Right atrium auricular region (tissue), 2 donors: ENCODE results near the gene OTOS. TPM values are rescaled to one million over a fixed set of nuclear protein-coding genes. Genes with fewer than 3 reads are reported as not detected.

Experiments
- DNase-seq: peaks from one replicate; pipeline ENCODE4 v3.0.0-alpha.2; 2019; ENCODE audit warnings: low spot score
- H3K27ac ChIP-seq, 2 donors: fragments of 200-600 bp; sonication (generic); 1 replicate in 1 of 2; 2 replicates in 1 of 2; pipeline ENCODE4 v1.5.1; 2016 to 2019
- H3K27me3 ChIP-seq, 2 donors: fragments of 200-600 bp; sonication (generic); one replicate each; pipeline versions ENCODE4 v1.5.1 to v1.6.0; 2017 to 2019
- H3K36me3 ChIP-seq: fragments of 200-600 bp; sonication (generic); one replicate; pipeline ENCODE4 v1.5.1; 2016
- H3K4me1 ChIP-seq, 2 donors: fragments of 200-600 bp; sonication (generic); one replicate each; pipeline versions ENCODE4 v1.5.1 to v1.6.0; 2017 to 2019
- H3K4me3 ChIP-seq, 2 donors: fragments of 200-600 bp; sonication (generic); 1 replicate in 1 of 2; 2 replicates in 1 of 2; pipeline ENCODE4 v1.5.1; 2017 to 2019; ENCODE audit warnings: mild to moderate bottlenecking in 1 of 2, moderate library complexity in 1 of 2
- H3K9me3 ChIP-seq, 2 donors: fragments of 200-600 bp; sonication (generic); one replicate each; pipeline ENCODE4 v1.5.1; 2019
- CTCF ChIP-seq, 2 donors: fragments of 200-600 bp; sonication (generic); IDR thresholded peaks; one replicate each; pipeline ENCODE4 v1.5.1; 2019; ENCODE audit warnings: antibody characterized with exemption in 2 of 2
- total RNA-seq, 2 donors: library from RNA; depleted of rRNA; stranded (reverse); fragments of >200 nt; gene quantifications; one replicate each; pipeline ENCODE4 v1.1.0, GENCODE V29; 2016

OTOS gene
- total RNA-seq, 2 donors from 2014 or later, result not detected

GRCh38 chr2:240179186-240179815 lies 38.8 kb upstream of the OTOS start:
- no peaks in the 10 kb centered on the region for H3K4me1 ChIP-seq
- no peak for TF ChIP-seq CTCF (IDR thresholded peaks at IDR 0.05)
- H3K27me3 ChIP-seq, result no peaks in the 10 kb centered on the region
- no peaks in the 10 kb centered on the region for H3K36me3 ChIP-seq
- no peak overlapping the region for H3K4me3 ChIP-seq
- no peaks in the 10 kb centered on the region for H3K9me3 ChIP-seq
- no peak overlapping the region for H3K27ac ChIP-seq
- DNase-seq, result no peak

- DNase-seq, result no peak
- H3K4me1 ChIP-seq, result no peaks in the 10 kb centered on the region
Observed at GRCh38 chr2:240178564-240178963, 38.1 kb upstream of the OTOS start.

GRCh38 chr2:240174496-240174895 lies 34.0 kb upstream of the OTOS start:
- Histone ChIP-seq H3K27ac (no peak overlapping the region), H3K4me3 (no peak overlapping the region), H3K36me3 (no peaks in the 10 kb centered on the region), H3K9me3 (no peaks in the 10 kb centered on the region), H3K27me3 (no peaks in the 10 kb centered on the region), H3K4me1 (no peaks in the 10 kb centered on the region)
- TF ChIP-seq CTCF (IDR thresholded peaks at IDR 0.05), result no peak
- DNase-seq, result no peak

More at GRCh38 chr2:240178564-240178963, 38.1 kb upstream of the OTOS start:
- Histone ChIP-seq H3K27ac (no peak overlapping the region), H3K9me3 (no peaks in the 10 kb centered on the region), H3K36me3 (no peaks in the 10 kb centered on the region), H3K4me3 (no peak overlapping the region), H3K27me3 (no peaks in the 10 kb centered on the region)
- TF ChIP-seq CTCF (IDR thresholded peaks at IDR 0.05), result no peak

GRCh38 chr2:240172071-240172895 lies 31.8 kb upstream of the OTOS start:
- H3K9me3 ChIP-seq, result no peaks in the 10 kb centered on the region
- H3K4me3 ChIP-seq, result no peak overlapping the region
- no peak overlapping the region for H3K27ac ChIP-seq
- no peaks in the 10 kb centered on the region for H3K4me1 ChIP-seq
- no peak for TF ChIP-seq CTCF (IDR thresholded peaks at IDR 0.05)
- no peak for DNase-seq
- H3K27me3 ChIP-seq, result no peaks in the 10 kb centered on the region
- H3K36me3 ChIP-seq, result no peaks in the 10 kb centered on the region

GRCh38 chr2:240170883-240171282 lies 30.4 kb upstream of the OTOS start:
- Histone ChIP-seq H3K36me3 (no peaks in the 10 kb centered on the region), H3K9me3 (no peaks in the 10 kb centered on the region), H3K4me3 (no peak overlapping the region), H3K27ac (no peak overlapping the region), H3K4me1 (no peaks in the 10 kb centered on the region), H3K27me3 (no peaks in the 10 kb centered on the region)
- no peak for TF ChIP-seq CTCF (IDR thresholded peaks at IDR 0.05)
- DNase-seq, result no peak
